Ectodermal cell (in vitro differentiated cells): ENCODE measurements around the gene TCEA3.
"Not testable (repeated sequence)": the region's sequence is repeated elsewhere in the genome, so short reads cannot be mapped to it uniquely, and the experiment has no call there.

Experiments
- H3K27ac ChIP-seq: 2 replicates; pipeline ENCODE4 v1.7.0; 2013; ENCODE audit warnings: mild to moderate bottlenecking, low read depth, low read length; ENCODE audit not compliant: insufficient read depth, poor library complexity, severe bottlenecking
- H3K27me3 ChIP-seq: 2 replicates; pipeline ENCODE4 v1.7.0; 2013; ENCODE audit warnings: mild to moderate bottlenecking, low read length; ENCODE audit not compliant: insufficient read depth, control insufficient read depth, poor library complexity, severe bottlenecking
- H3K36me3 ChIP-seq: one replicate; pipeline ENCODE4 v1.7.0; 2013; ENCODE audit warnings: low read length; ENCODE audit not compliant: control insufficient read depth, insufficient read depth
- H3K4me1 ChIP-seq: one replicate; pipeline ENCODE4 v1.7.0; 2013; ENCODE audit warnings: low read length; ENCODE audit not compliant: control insufficient read depth, insufficient read depth
- H3K4me3 ChIP-seq: 2 replicates; pipeline ENCODE4 v1.7.0; 2013; ENCODE audit warnings: low read depth, low read length, control low read depth; ENCODE audit not compliant: insufficient read depth
- H3K9me3 ChIP-seq: 2 replicates; pipeline ENCODE4 v1.7.0; 2013; ENCODE audit warnings: mild to moderate bottlenecking, low read length, moderate library complexity; ENCODE audit not compliant: control insufficient read depth
- WGBS, 2 experiments: methylation state at CpG; one replicate each; pipeline ENCODE4 v1.1.7; 2013; ENCODE audit warnings: missing lambda C conversion rate in 2 of 2; 5-methylcytosine and 5-hydroxymethylcytosine counted together

Gene TCEA3

GRCh38 chr1:23383577-23384311 is 40.8 kb downstream of the TCEA3 start:
- Histone ChIP-seq H3K9me3 (no peaks in the 10 kb centered on the region), H3K4me1 (no peaks in the 10 kb centered on the region), H3K27ac (no peak overlapping the region), H3K27me3 (peaks cover 75% of the 10 kb centered on the region), H3K36me3 (no peaks in the 10 kb centered on the region), H3K4me3 (no peak overlapping the region)
- 85 to 90% methylated on average over 8 of the region's 8 CpGs for WGBS, 2 experiments

GRCh38 chr1:23381233-23381885 is 43.2 kb downstream of the TCEA3 start:
- peaks cover 63% of the 10 kb centered on the region for H3K27me3 ChIP-seq
- no peak overlapping the region for H3K27ac ChIP-seq
- WGBS, 2 experiments, result 91 to 96% methylated on average over 5 of the region's 5 CpGs
- no peak overlapping the region for H3K4me3 ChIP-seq
- H3K4me1 ChIP-seq, result peaks cover 8% of the 10 kb centered on the region
- H3K9me3 ChIP-seq, result no peaks in the 10 kb centered on the region
- H3K36me3 ChIP-seq, result no peaks in the 10 kb centered on the region

- WGBS, 2 experiments, result 64 to 80% methylated on average over 4 to 5 of the region's 5 CpGs
- Histone ChIP-seq H3K4me3 (no peak overlapping the region), H3K9me3 (no peaks in the 10 kb centered on the region), H3K27me3 (peaks cover 57% of the 10 kb centered on the region), H3K27ac (no peak overlapping the region), H3K4me1 (peaks cover 8% of the 10 kb centered on the region), H3K36me3 (no peaks in the 10 kb centered on the region)
Observed at GRCh38 chr1:23380719-23381118, 43.8 kb downstream of the TCEA3 start.

GRCh38 chr1:23380236-23380635 is 44.3 kb downstream of the TCEA3 start:
- 61 to 62% methylated on average over 4 of the region's 4 CpGs for WGBS, 2 experiments

GRCh38 chr1:23376890-23377811 is 47.4 kb downstream of the TCEA3 start:
- WGBS, 2 experiments, result 75 to 76% methylated on average over 19 of the region's 19 CpGs
- Histone ChIP-seq H3K36me3 (no peaks in the 10 kb centered on the region), H3K27ac (peak overlapping the region; percentile 20), H3K4me3 (no peak overlapping the region), H3K4me1 (peaks cover 22% of the 10 kb centered on the region), H3K27me3 (peaks cover 43% of the 10 kb centered on the region), H3K9me3 (no peaks in the 10 kb centered on the region)

More at GRCh38 chr1:23380236-23380635, 44.3 kb downstream of the TCEA3 start:
- H3K9me3 ChIP-seq, H3K4me1 ChIP-seq, H3K4me3 ChIP-seq, H3K36me3 ChIP-seq, H3K27ac ChIP-seq: not testable (repeated sequence)
- H3K27me3 ChIP-seq, result peaks cover 52% of the 10 kb centered on the region

- not testable (repeated sequence) for H3K27ac ChIP-seq, H3K4me3 ChIP-seq, H3K9me3 ChIP-seq, H3K36me3 ChIP-seq
- 53 to 54% methylated on average over 12 of the region's 12 CpGs for WGBS, 2 experiments
- Histone ChIP-seq H3K27me3 (peaks cover 23% of the 10 kb centered on the region), H3K4me1 (peaks cover 44% of the 10 kb centered on the region)
Observed at GRCh38 chr1:23374079-23374735, 50.3 kb downstream of the TCEA3 start.

- H3K27ac ChIP-seq, result no peak overlapping the region
- no peaks in the 10 kb centered on the region for H3K36me3 ChIP-seq
- no peak overlapping the region for H3K4me3 ChIP-seq
- H3K9me3 ChIP-seq, result no peaks in the 10 kb centered on the region
- H3K4me1 ChIP-seq, result peaks cover 40% of the 10 kb centered on the region
- H3K27me3 ChIP-seq, result peaks cover 17% of the 10 kb centered on the region
- 21 to 25% methylated on average over 13 of the region's 13 CpGs for WGBS, 2 experiments
Observed at GRCh38 chr1:23371987-23372880, 52.3 kb downstream of the TCEA3 start.

GRCh38 chr1:23370709-23371584 is 53.6 kb downstream of the TCEA3 start:
- Histone ChIP-seq H3K27me3 (peaks cover 17% of the 10 kb centered on the region), H3K4me1 (peaks cover 36% of the 10 kb centered on the region), H3K27ac (peak overlapping the region; percentile 86), H3K4me3 (peak overlapping the region; percentile 16), H3K9me3 (no peaks in the 10 kb centered on the region), H3K36me3 (no peaks in the 10 kb centered on the region)
- 1 to 2% methylated on average over 13 of the region's 13 CpGs for WGBS, 2 experiments
